ENCODE measurements around the gene RHOU. TPM values are rescaled to one million over a fixed set of nuclear protein-coding genes. Genes with fewer than 3 reads are reported as not detected.

RHOU gene
- total and polyA plus RNA-seq, 2 of the 13 experiments (the other 11 are each of a cell fraction or from before 2014, with no cell fraction given): 11.9 to 18.5 TPM

DNA sequence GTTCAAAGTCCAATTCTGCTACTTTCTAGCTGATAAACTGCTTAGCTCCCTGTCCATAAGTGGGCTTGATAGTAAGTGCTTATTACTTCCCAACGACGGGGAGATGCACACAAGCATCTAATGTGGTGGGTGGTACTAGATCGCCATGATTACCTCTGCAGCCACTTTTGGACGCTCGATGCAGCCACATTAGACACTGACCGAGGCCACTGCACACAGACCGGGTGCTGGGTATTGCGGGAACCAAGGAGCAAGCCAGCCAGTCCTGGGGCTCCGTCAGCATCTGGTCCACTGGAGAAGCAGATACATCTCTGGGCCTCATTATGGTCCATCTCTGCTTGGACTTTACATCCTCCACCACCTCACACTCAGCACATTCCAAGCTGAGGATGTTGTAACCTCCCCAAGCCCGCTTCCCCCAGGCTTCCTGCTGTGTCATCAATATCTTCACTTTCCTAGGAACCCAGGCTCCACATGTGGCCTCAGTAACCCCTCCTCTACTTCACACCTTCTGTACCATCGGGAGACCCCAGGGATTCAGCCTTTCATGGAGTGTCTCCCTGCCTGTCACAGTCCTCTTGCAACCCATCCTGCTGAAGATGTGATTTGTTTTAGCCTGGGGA lies 48.2 kb downstream of the RHOU start (continued):
- TF ChIP-seq ZNF142 (CRISPR knock-in tag; IDR thresholded peaks at IDR 0.05) (no peak), PLRG1 (conservative IDR thresholded peaks at IDR 0.05) (no peak), ZNF44 (CRISPR knock-in tag; IDR thresholded peaks at IDR 0.05) (no peak), SRY (CRISPR knock-in tag; IDR thresholded peaks at IDR 0.05) (0 out of 2 replicates have a peak, but pooled peaks have one; percentile 31), ZNF746 (CRISPR knock-in tag; IDR thresholded peaks at IDR 0.05) (0 out of 2 replicates have a peak, but pooled peaks have one; percentile 25), FOXJ3 (CRISPR knock-in tag; IDR thresholded peaks at IDR 0.05; ENCODE audit: borderline replicate concordance) (no peak), ZNF468 (CRISPR knock-in tag; IDR thresholded peaks at IDR 0.05) (no peak), HOXA7 (CRISPR knock-in tag; IDR thresholded peaks at IDR 0.05) (no peak), SMYD3 (CRISPR knock-in tag; IDR thresholded peaks at IDR 0.05) (no peak), CREM (IDR thresholded peaks at IDR 0.05) (no peak), CREM (CRISPR knock-in tag; IDR thresholded peaks at IDR 0.05) (no peak), NFIB (CRISPR knock-in tag; IDR thresholded peaks at IDR 0.05; ENCODE audit: borderline replicate concordance) (no peak), FOXP1 (IDR thresholded peaks at IDR 0.05) (no peak), FOXP1 (CRISPR knock-in tag; IDR thresholded peaks at IDR 0.05) (no peak), SAP130 (CRISPR knock-in tag; IDR thresholded peaks at IDR 0.05; ENCODE audit: low read depth) (0 out of 2 replicates have a peak, but pooled peaks have one; percentile 7), AGO1 (IDR thresholded peaks at IDR 0.05; ENCODE audit: low read depth, low read length, poor library complexity, severe bottlenecking) (no peak), ZFYVE20 (CRISPR knock-in tag; IDR thresholded peaks at IDR 0.05; ENCODE audit: borderline replicate concordance, low read depth) (no peak), ELK4 (CRISPR knock-in tag; IDR thresholded peaks at IDR 0.05; ENCODE audit: borderline replicate concordance) (no peak), THAP8 (CRISPR knock-in tag; IDR thresholded peaks at IDR 0.05; ENCODE audit: borderline replicate concordance) (no peak), YEATS2 (CRISPR knock-in tag; IDR thresholded peaks at IDR 0.05; ENCODE audit: borderline replicate concordance) (no peak), SRSF1 (optimal IDR thresholded peaks at IDR 0.05; ENCODE audit: low read depth, low read length) (no peak), NCOA1 (CRISPR knock-in tag; IDR thresholded peaks at IDR 0.05) (no peak)
- TF ChIP-seq, protein P1, sequence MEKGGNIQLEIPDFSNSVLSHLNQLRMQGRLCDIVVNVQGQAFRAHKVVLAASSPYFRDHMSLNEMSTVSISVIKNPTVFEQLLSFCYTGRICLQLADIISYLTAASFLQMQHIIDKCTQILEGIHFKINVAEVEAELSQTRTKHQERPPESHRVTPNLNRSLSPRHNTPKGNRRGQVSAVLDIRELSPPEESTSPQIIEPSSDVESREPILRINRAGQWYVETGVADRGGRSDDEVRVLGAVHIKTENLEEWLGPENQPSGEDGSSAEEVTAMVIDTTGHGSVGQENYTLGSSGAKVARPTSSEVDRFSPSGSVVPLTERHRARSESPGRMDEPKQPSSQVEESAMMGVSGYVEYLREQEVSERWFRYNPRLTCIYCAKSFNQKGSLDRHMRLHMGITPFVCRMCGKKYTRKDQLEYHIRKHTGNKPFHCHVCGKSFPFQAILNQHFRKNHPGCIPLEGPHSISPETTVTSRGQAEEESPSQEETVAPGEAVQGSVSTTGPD (CRISPR knock-in tag; IDR thresholded peaks at IDR 0.05): no peak

Data from HepG2 (cell line).